Activated naive CD4-positive, alpha-beta T cell treated with Interleukin-2 at 50 U/mL for 16 hours (primary cell): ENCODE measurements around the gene WDR5B.

Source experiments
- DNase-seq: peaks from one replicate; pipeline ENCODE4 v3.0.0-alpha.2; 2020

Gene WDR5B

GRCh38 chr3:122364490-122364889 is 51.4 kb downstream of the WDR5B start:
- no peak for DNase-seq
